Suprapubic skin (tissue), 4 donors: Measurements from ENCODE around the gene DIP2C.

Experiments used
- CTCF ChIP-seq, 2 donors: fragments of 200-600 bp in 1 of 2; fragments of 450-650 bp in 1 of 2; sonication (generic) in 1 of 2; IDR thresholded peaks; one replicate each; pipeline ENCODE4 v1.5.1; 2016 to 2019; ENCODE audit warnings: antibody characterized with exemption in 2 of 2, mild to moderate bottlenecking in 1 of 2, moderate library complexity in 1 of 2
- POLR2A ChIP-seq, 2 donors: fragments of 450-650 bp; IDR thresholded peaks; one replicate each; pipeline ENCODE4 v1.6.1; 2017; ENCODE audit warnings: antibody characterized with exemption in 2 of 2, mild to moderate bottlenecking in 2 of 2, moderate library complexity in 2 of 2
- POLR2AphosphoS5 ChIP-seq, 3 donors: sonication (generic); formaldehyde crosslinking; IDR thresholded peaks; one replicate each; pipeline ENCODE4 v1.6.1; 2017; ENCODE audit warnings: antibody characterized with exemption in 3 of 3

- TF ChIP-seq CTCF (IDR thresholded peaks at IDR 0.05), result no peak
- TF ChIP-seq POLR2A (IDR thresholded peaks at IDR 0.05), result no peak
- no peak for TF ChIP-seq POLR2AphosphoS5 (IDR thresholded peaks at IDR 0.05)
Measured at GRCh38 chr10:555281-555680, 134.2 kb downstream of the DIP2C start.
